Activated T-cell treated with anti-CD3 and anti-CD28 coated beads, Interleukin-2, amount 50 U/mL, for 24 hours (primary cell): ENCODE data around the gene LRRC53.

Experiments
- DNase-seq: peaks from one replicate; pipeline ENCODE4 v3.0.0-alpha.2; 2020
- H3K27ac Mint-ChIP-seq: 2 replicates; pipeline ENCODE4 v1.8.0; 2020; ENCODE audit warnings: mild to moderate bottlenecking, mixed read lengths
- H3K27me3 Mint-ChIP-seq: 2 replicates; pipeline ENCODE4 v1.8.0; 2020; ENCODE audit warnings: mixed read lengths
- H3K36me3 Mint-ChIP-seq: 2 replicates; pipeline ENCODE4 v1.8.0; 2020; ENCODE audit warnings: low read depth, mixed read lengths
- H3K4me1 Mint-ChIP-seq: 2 replicates; pipeline ENCODE4 v1.8.0; 2020; ENCODE audit warnings: low read depth, mixed read lengths
- H3K4me3 Mint-ChIP-seq: 2 replicates; pipeline ENCODE4 v1.8.0; 2020; ENCODE audit warnings: mild to moderate bottlenecking, moderate library complexity, mixed read lengths
- H3K9me3 Mint-ChIP-seq: 2 replicates; pipeline ENCODE4 v1.8.0; 2020; ENCODE audit warnings: mixed read lengths

LRRC53 gene

GRCh38 chr1:74430342-74430934 is 82.0 kb downstream of the LRRC53 start:
- Mint-ChIP-seq H3K4me1 (no peaks in the 10 kb centered on the region), H3K27ac (no peak overlapping the region), H3K27me3 (no peaks in the 10 kb centered on the region), H3K36me3 (no peaks in the 10 kb centered on the region), H3K4me3 (no peak overlapping the region), H3K9me3 (no peaks in the 10 kb centered on the region)
- DNase-seq: no peak

GRCh38 chr1:74429580-74429979 is 82.8 kb downstream of the LRRC53 start:
- no peaks in the 10 kb centered on the region for H3K27me3 Mint-ChIP-seq
- H3K27ac Mint-ChIP-seq: no peak overlapping the region
- DNase-seq: no peak
- H3K4me1 Mint-ChIP-seq: no peaks in the 10 kb centered on the region
- no peaks in the 10 kb centered on the region for H3K9me3 Mint-ChIP-seq
- H3K36me3 Mint-ChIP-seq: no peaks in the 10 kb centered on the region
- no peak overlapping the region for H3K4me3 Mint-ChIP-seq

GRCh38 chr1:74427681-74428080 is 84.7 kb downstream of the LRRC53 start:
- H3K4me3 Mint-ChIP-seq: no peak overlapping the region
- no peaks in the 10 kb centered on the region for H3K36me3 Mint-ChIP-seq
- no peak overlapping the region for H3K27ac Mint-ChIP-seq

GRCh38 chr1:74426208-74426937 is 86.0 kb downstream of the LRRC53 start:
- Mint-ChIP-seq H3K36me3 (no peaks in the 10 kb centered on the region), H3K9me3 (no peaks in the 10 kb centered on the region), H3K4me1 (no peaks in the 10 kb centered on the region), H3K27me3 (no peaks in the 10 kb centered on the region), H3K4me3 (no peak overlapping the region), H3K27ac (no peak overlapping the region)
- no peak for DNase-seq

More at GRCh38 chr1:74427681-74428080, 84.7 kb downstream of the LRRC53 start:
- Mint-ChIP-seq H3K27me3 (no peaks in the 10 kb centered on the region), H3K4me1 (no peaks in the 10 kb centered on the region), H3K9me3 (no peaks in the 10 kb centered on the region)
- DNase-seq: no peak

GRCh38 chr1:74425676-74426075 is 86.7 kb downstream of the LRRC53 start:
- no peak overlapping the region for H3K4me3 Mint-ChIP-seq
- H3K27ac Mint-ChIP-seq: no peak overlapping the region
- no peaks in the 10 kb centered on the region for H3K4me1 Mint-ChIP-seq
- DNase-seq: no peak
- H3K36me3 Mint-ChIP-seq: no peaks in the 10 kb centered on the region
- no peaks in the 10 kb centered on the region for H3K27me3 Mint-ChIP-seq
- no peaks in the 10 kb centered on the region for H3K9me3 Mint-ChIP-seq

- H3K27ac Mint-ChIP-seq: no peak overlapping the region
Observed at GRCh38 chr1:74423471-74423870, 88.9 kb downstream of the LRRC53 start.

GRCh38 chr1:74422421-74423292 is 89.8 kb downstream of the LRRC53 start:
- Mint-ChIP-seq H3K27ac (no peak overlapping the region), H3K27me3 (no peaks in the 10 kb centered on the region), H3K9me3 (no peaks in the 10 kb centered on the region), H3K36me3 (no peaks in the 10 kb centered on the region), H3K4me3 (no peak overlapping the region), H3K4me1 (no peaks in the 10 kb centered on the region)
- DNase-seq: no peak

More at GRCh38 chr1:74423471-74423870, 88.9 kb downstream of the LRRC53 start:
- DNase-seq: no peak
- Mint-ChIP-seq H3K27me3 (no peaks in the 10 kb centered on the region), H3K4me1 (no peaks in the 10 kb centered on the region), H3K4me3 (no peak overlapping the region), H3K9me3 (no peaks in the 10 kb centered on the region), H3K36me3 (no peaks in the 10 kb centered on the region)

GRCh38 chr1:74420467-74420866 is 91.9 kb downstream of the LRRC53 start:
- no peak overlapping the region for H3K27ac Mint-ChIP-seq
- no peaks in the 10 kb centered on the region for H3K9me3 Mint-ChIP-seq
- peaks cover 4% of the 10 kb centered on the region for H3K27me3 Mint-ChIP-seq
- H3K4me3 Mint-ChIP-seq: no peak overlapping the region
- no peak for DNase-seq
- H3K36me3 Mint-ChIP-seq: no peaks in the 10 kb centered on the region
- no peaks in the 10 kb centered on the region for H3K4me1 Mint-ChIP-seq
